Activated CD4-positive, alpha-beta T cell treated with anti-CD3 and anti-CD28 coated beads for 48 hours (primary cell): Measurements from ENCODE around the gene JAK1.
"Not testable (repeated sequence)": the region's sequence is repeated elsewhere in the genome, so short reads cannot be mapped to it uniquely, and the experiment has no call there.

ENCODE experiments used
- DNase-seq: peaks from one replicate; pipeline ENCODE4 v3.0.0-alpha.2; 2020

The JAK1 gene

GRCh38 chr1:64829411-64830029, 136.8 kb downstream of the JAK1 start:
- no peak for DNase-seq

GRCh38 chr1:64828829-64829228, 137.5 kb downstream of the JAK1 start:
- no peak for DNase-seq

- DNase-seq: no peak
These were observed 139.4 kb downstream of the JAK1 start for GRCh38 chr1:64826991-64827390.

GRCh38 chr1:64823691-64824476, 142.5 kb downstream of the JAK1 start:
- peak; percentile 70 for DNase-seq

- no peak for DNase-seq
These were observed 143.7 kb downstream of the JAK1 start for GRCh38 chr1:64822621-64823020.

- not testable (repeated sequence) for DNase-seq
These were observed 145.8 kb downstream of the JAK1 start for GRCh38 chr1:64820572-64820971.

GRCh38 chr1:64817364-64817763, 149.0 kb downstream of the JAK1 start:
- DNase-seq: not testable (repeated sequence)

- no peak for DNase-seq
These were observed 151.9 kb downstream of the JAK1 start for GRCh38 chr1:64814427-64814826.

- no peak for DNase-seq
These were observed 155.2 kb downstream of the JAK1 start for GRCh38 chr1:64811131-64811530.

- DNase-seq: no peak
These were observed 156.3 kb downstream of the JAK1 start for GRCh38 chr1:64810001-64810400.

GRCh38 chr1:64809309-64809708, 157.0 kb downstream of the JAK1 start:
- DNase-seq: no peak

- no peak for DNase-seq
These were observed 164.4 kb downstream of the JAK1 start for GRCh38 chr1:64801851-64802523.

GRCh38 chr1:64798872-64799271, 167.5 kb downstream of the JAK1 start:
- no peak for DNase-seq

- DNase-seq: no peak
These were observed 175.4 kb downstream of the JAK1 start for GRCh38 chr1:64790832-64791487.
